Hepatocyte (in vitro differentiated cells): ENCODE results near the gene DIAPH3.

Experiments used
- CTCF ChIP-seq: fragments of 200-600 bp; sonication (generic); IDR thresholded peaks from 2 replicates; pipeline ENCODE4 v1.5.1; 2016; ENCODE audit warnings: antibody characterized with exemption, mild to moderate bottlenecking; ENCODE audit not compliant: poor library complexity
- EZH2 ChIP-seq: fragments of 200-600 bp; sonication (generic); IDR thresholded peaks from 2 replicates; pipeline ENCODE4 v1.6.1; 2016; ENCODE audit warnings: antibody characterized with exemption, mild to moderate bottlenecking, borderline replicate concordance
- EZH2phosphoT487 ChIP-seq: fragments of 200-600 bp; sonication (generic); IDR thresholded peaks from one replicate; pipeline ENCODE4 v1.6.1; 2018; ENCODE audit warnings: antibody characterized with exemption, mild to moderate bottlenecking, low read depth, moderate library complexity; ENCODE audit not compliant: unreplicated experiment, severe bottlenecking

- no peak for TF ChIP-seq CTCF
- no peak for TF ChIP-seq EZH2
- no peak for TF ChIP-seq EZH2phosphoT487
Measured at GRCh38 chr13:60074397-60074796, 89.3 kb downstream of the DIAPH3 start.
